Ishikawa (cell line): Measurements from ENCODE around the gene SRF.
A peak's percentile ranks its signal among the peaks of the same experiment; 100 is the strongest.

Experiments used
- CEBPB ChIP-seq: IDR thresholded peaks from 2 replicates; pipeline ENCODE4 v1.6.1; 2012
- CREB1 ChIP-seq: IDR thresholded peaks from 2 replicates; pipeline ENCODE4 v1.6.1; 2012; ENCODE audit warnings: low read depth
- EGR1 ChIP-seq: IDR thresholded peaks from 2 replicates; pipeline ENCODE4 v1.6.1; 2012
- EP300 ChIP-seq: IDR thresholded peaks from 2 replicates; pipeline ENCODE4 v1.6.1; 2012; ENCODE audit warnings: borderline replicate concordance
- FOXM1 ChIP-seq: IDR thresholded peaks from 2 replicates; pipeline ENCODE4 v1.6.1; 2012; ENCODE audit warnings: low read depth, borderline replicate concordance
- NFIC ChIP-seq: IDR thresholded peaks from 2 replicates; pipeline ENCODE4 v1.6.1; 2012
- RAD21 ChIP-seq: IDR thresholded peaks from 2 replicates; pipeline ENCODE4 v1.6.1; 2012; ENCODE audit warnings: low read depth
- TAF1 ChIP-seq: IDR thresholded peaks from 2 replicates; pipeline ENCODE4 v1.6.1; 2012; ENCODE audit warnings: low read depth, mild to moderate bottlenecking
- TCF12 ChIP-seq: IDR thresholded peaks from 2 replicates; pipeline ENCODE4 v1.6.1; 2012; ENCODE audit warnings: low read depth
- TEAD4 ChIP-seq: IDR thresholded peaks from 2 replicates; pipeline ENCODE4 v1.6.1; 2012
- YY1 ChIP-seq: IDR thresholded peaks from 2 replicates; pipeline ENCODE4 v1.6.1; 2012; ENCODE audit warnings: low read depth
- ZBTB7A ChIP-seq: IDR thresholded peaks from 2 replicates; pipeline ENCODE4 v1.6.1; 2012; ENCODE audit warnings: low read depth
- TF ChIP-seq, protein P1 (sequence below): IDR thresholded peaks from 2 replicates; pipeline ENCODE4 v1.6.1; 2012
- TF ChIP-seq, protein P2 (sequence below): IDR thresholded peaks from 2 replicates; pipeline ENCODE4 v1.6.1; 2012; ENCODE audit warnings: low read depth, mild to moderate bottlenecking
- TF ChIP-seq, protein P3 (sequence below): IDR thresholded peaks from 2 replicates; pipeline ENCODE4 v1.6.1; 2012

Gene SRF

DNA sequence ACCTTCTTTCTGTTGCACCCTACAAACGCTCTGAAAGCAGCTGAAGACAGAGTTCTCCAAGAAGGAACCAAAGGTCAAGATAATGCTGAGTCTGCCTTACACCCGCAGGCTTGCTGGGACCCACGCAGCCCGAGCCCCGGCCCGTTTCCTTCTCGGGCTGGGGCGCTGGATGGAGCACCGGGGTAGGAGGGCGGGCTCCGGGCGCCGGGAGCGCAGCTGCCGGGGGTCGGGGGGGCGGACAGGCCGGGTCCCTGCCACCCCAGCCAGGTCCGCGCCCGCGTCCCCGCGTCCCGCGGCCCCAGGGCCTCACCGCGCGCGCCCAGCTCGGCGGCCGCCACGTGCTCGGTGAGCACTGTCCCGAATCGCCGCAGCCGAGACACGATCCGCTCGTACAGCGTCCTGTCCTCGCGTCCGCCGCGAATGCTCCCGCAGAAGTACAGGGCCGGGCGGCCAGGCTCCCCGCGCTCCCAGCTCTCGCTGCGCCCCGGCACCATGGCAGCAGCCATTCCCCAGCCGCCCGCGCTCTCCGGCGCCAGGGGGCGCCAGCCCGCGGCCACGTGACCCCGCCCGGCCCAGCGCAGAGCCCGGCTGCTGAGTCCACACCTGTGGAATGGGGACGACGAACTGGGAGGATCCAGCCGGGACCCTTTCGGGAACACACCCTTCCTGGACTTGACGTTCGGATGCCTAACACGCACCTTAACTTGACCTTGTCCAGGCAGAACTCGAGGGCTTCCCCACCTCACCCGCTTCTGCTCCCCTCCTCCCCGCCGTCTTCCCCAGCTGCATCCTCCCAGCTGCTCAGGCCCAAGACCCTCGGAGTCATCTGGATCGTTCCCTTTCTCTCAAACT, 58.1 kb downstream of the SRF start, which contains the start of gene DNPH1:
Gene DNPH1, minus strand, starts transcription at position 531 of the 852 bp plus-strand sequence. Its CDS starts 25 bp downstream, at position 506.
- TF ChIP-seq, protein P1, sequence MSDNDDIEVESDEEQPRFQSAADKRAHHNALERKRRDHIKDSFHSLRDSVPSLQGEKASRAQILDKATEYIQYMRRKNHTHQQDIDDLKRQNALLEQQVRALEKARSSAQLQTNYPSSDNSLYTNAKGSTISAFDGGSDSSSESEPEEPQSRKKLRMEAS = peak; percentile 90
- TF ChIP-seq ZBTB7A (no peak), TAF1 (peak; percentile 63; the same call in 1 of the 2 replicates), TCF12 (peak; percentile 17; the same call in 1 of the 2 replicates), CREB1 (no peak), EP300 (no peak), FOXM1 (no peak), TEAD4 (no peak), CEBPB (no peak), RAD21 (peak; percentile 38; the same call in 1 of the 2 replicates), YY1 (peak; percentile 87), NFIC (no peak), EGR1 (peak; percentile 31; the same call in 1 of the 2 replicates)
- TF ChIP-seq, protein P2, sequence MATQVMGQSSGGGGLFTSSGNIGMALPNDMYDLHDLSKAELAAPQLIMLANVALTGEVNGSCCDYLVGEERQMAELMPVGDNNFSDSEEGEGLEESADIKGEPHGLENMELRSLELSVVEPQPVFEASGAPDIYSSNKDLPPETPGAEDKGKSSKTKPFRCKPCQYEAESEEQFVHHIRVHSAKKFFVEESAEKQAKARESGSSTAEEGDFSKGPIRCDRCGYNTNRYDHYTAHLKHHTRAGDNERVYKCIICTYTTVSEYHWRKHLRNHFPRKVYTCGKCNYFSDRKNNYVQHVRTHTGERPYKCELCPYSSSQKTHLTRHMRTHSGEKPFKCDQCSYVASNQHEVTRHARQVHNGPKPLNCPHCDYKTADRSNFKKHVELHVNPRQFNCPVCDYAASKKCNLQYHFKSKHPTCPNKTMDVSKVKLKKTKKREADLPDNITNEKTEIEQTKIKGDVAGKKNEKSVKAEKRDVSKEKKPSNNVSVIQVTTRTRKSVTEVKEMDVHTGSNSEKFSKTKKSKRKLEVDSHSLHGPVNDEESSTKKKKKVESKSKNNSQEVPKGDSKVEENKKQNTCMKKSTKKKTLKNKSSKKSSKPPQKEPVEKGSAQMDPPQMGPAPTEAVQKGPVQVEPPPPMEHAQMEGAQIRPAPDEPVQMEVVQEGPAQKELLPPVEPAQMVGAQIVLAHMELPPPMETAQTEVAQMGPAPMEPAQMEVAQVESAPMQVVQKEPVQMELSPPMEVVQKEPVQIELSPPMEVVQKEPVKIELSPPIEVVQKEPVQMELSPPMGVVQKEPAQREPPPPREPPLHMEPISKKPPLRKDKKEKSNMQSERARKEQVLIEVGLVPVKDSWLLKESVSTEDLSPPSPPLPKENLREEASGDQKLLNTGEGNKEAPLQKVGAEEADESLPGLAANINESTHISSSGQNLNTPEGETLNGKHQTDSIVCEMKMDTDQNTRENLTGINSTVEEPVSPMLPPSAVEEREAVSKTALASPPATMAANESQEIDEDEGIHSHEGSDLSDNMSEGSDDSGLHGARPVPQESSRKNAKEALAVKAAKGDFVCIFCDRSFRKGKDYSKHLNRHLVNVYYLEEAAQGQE = no peak
- TF ChIP-seq, protein P3, sequence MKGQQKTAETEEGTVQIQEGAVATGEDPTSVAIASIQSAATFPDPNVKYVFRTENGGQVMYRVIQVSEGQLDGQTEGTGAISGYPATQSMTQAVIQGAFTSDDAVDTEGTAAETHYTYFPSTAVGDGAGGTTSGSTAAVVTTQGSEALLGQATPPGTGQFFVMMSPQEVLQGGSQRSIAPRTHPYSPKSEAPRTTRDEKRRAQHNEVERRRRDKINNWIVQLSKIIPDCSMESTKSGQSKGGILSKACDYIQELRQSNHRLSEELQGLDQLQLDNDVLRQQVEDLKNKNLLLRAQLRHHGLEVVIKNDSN = peak; percentile 98

DNA sequence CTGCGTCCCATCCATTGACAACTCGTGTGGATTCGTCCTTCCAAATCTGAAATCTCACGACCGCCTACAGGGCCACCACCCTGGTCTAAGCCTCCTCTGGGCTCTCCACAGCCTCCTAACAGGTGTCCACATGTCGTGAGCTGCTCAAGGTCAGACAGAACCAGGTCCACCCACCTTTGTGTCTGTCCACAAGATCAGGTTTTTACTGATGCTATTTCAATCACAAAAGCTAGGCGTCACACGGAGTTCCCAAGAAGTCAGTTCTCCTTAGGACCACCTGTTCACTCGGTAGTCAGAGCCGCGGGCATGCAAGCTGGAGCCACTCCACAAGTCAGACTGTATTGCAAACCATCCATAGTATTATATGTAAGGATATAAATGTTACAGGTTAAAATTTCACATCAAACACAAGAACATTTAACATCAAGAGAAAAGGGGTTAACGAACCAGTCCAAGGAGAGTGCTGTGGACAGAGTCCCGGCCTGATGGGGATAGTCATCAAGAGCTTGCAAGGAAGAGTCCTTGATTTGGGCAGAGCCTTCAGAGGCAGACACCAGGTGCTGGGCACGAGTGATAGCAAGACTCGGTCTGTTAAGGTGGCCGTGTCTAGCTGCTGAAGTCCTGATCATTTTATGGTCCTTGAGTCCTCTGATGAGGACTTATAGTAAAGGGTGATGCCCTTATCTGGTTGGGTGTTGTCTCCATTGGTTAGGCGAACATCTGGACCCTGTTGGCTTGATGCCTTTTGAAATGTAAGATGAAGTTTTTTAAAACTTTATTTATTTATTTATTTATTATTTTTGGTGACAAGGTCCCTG, 58.9 kb downstream of the SRF start:
- TF ChIP-seq, protein P3 = no peak
- TF ChIP-seq, protein P1 = no peak
- TF ChIP-seq NFIC = no peak
- TF ChIP-seq CEBPB = no peak
- TF ChIP-seq EP300 = no peak
- TF ChIP-seq, protein P2 = no peak
- TF ChIP-seq RAD21 = no peak
- no peak for TF ChIP-seq TEAD4
- TF ChIP-seq TCF12 = no peak
- no peak for TF ChIP-seq FOXM1
- TF ChIP-seq YY1 = no peak

DNA sequence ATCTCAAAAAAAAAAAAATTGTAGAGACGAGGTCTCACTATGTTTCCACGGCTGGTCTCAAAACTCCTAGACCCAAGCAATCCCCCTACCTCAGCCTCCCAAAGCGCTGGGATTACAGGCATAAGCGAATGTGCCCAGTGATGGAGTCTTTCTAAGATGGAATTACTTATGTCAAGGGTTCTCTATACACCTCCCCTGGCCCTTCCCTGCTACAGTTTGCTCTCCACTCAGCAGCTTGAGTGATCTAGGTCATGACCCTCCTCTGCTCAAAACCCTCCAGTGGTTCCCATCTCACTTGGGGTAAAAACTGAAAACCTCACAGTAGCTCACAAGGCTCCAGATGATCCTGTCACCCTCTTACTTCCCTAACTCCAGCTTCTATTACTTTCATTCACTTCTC, 60.0 kb downstream of the SRF start:
- no peak for TF ChIP-seq ZBTB7A
- TF ChIP-seq FOXM1 = no peak
- TF ChIP-seq RAD21 = no peak
- TF ChIP-seq TCF12 = no peak
- TF ChIP-seq, protein P3 = no peak
